Measurements from ENCODE around the gene RALGAPA2. TPM values are rescaled to one million over a fixed set of nuclear protein-coding genes. Genes with fewer than 3 reads are reported as not detected.

The RALGAPA2 gene
- total RNA-seq, 1 experiment from 2014 or later: 10.8 TPM

DNA sequence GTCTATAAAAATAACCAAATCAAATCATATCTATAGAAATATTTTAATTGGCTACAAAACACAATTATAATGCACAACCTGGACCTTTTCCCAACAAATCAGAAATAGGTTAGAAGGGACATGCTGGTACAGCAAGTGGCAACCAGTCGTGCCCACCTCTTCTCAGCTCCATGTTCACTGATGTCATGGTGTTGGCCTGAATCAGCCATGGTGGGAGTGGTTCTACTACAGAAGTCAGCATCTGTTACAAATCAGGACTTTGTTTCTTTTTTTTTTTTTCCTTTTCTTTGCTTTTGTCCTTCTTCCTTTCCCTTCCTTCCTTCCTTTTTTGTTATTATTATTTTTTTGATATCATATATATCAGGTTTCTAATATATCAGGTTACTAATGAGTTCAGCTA lies 91.2 kb downstream of the RALGAPA2 start:
- DNase-seq (ENCODE audit: low read depth, low spot score) (no peak), ATAC-seq (no peak)
- Histone ChIP-seq H3K36me3 (ENCODE audit: control insufficient read depth in 1 of 2, insufficient read depth in 2 of 2, low read length in 2 of 2) (no peaks in the 10 kb centered on the region), H3K4me2 (ENCODE audit: low read length) (no peak overlapping the region), H3K79me2 (ENCODE audit: insufficient read depth, low read length) (no peaks in the 10 kb centered on the region), H3K9me3 (ENCODE audit: control insufficient read depth in 1 of 2, insufficient read depth in 1 of 2, low read depth in 1 of 2, low read length in 2 of 2) (no peaks in the 10 kb centered on the region), H4K20me1 (ENCODE audit: insufficient read depth) (no peaks in the 10 kb centered on the region), H3K4me3 (replicated peaks in 1 of 2; ENCODE audit: low read depth in 1 of 2, low read length in 2 of 2) (no peak overlapping the region), H3K27me3 (ENCODE audit: insufficient read depth, low read length) (no peaks in the 10 kb centered on the region), H3K27ac (ENCODE audit: low read depth, low read length) (no peak overlapping the region), H3K4me1 (ENCODE audit: control insufficient read depth in 1 of 2, insufficient read depth in 2 of 2, low read length in 2 of 2) (no peaks in the 10 kb centered on the region), H2AFZ (ENCODE audit: low read depth, low read length, poor library complexity, severe bottlenecking) (no peak overlapping the region), H3K9ac (ENCODE audit: low read length) (no peak overlapping the region), H3K9me2 (ENCODE audit: insufficient read depth) (no peaks in the 10 kb centered on the region)
- intact Hi-C loops (cut with micrococcal nuclease): no loop called here
- no TSS peak for BruUV-seq (replicated peaks)
- ChIA-PET CTCF (no interaction called here), POLR2A (no interaction called here), RAD21 (ENCODE audit: low non-redundant PET in 1 of 2, low total read pairs in 2 of 2, uncharacterized antibody in 2 of 2, unreplicated experiment in 2 of 2) (no interaction called here)
- TF ChIP-seq RAD21 (IDR thresholded peaks at IDR 0.05; ENCODE audit: low read depth): no peak
- no peak for TF ChIP-seq EZH2phosphoT487 (IDR thresholded peaks at IDR 0.05; ENCODE audit: borderline replicate concordance)

- H3K36me3 ChIP-seq (ENCODE audit: control insufficient read depth in 1 of 2, insufficient read depth in 2 of 2, low read length in 2 of 2): no peaks in the 10 kb centered on the region
- no peaks in the 10 kb centered on the region for H4K20me1 ChIP-seq (ENCODE audit: insufficient read depth)
- H3K9me3 ChIP-seq (ENCODE audit: control insufficient read depth in 1 of 2, insufficient read depth in 1 of 2, low read depth in 1 of 2, low read length in 2 of 2): no peaks in the 10 kb centered on the region
- BruUV-seq (replicated peaks): no TSS peak
- DNase-seq (ENCODE audit: low read depth, low spot score): no peak
- RAD21 ChIA-PET (ENCODE audit: low non-redundant PET in 1 of 2, low total read pairs in 2 of 2, uncharacterized antibody in 2 of 2, unreplicated experiment in 2 of 2): no interaction called here
- no peak for TF ChIP-seq MAX (IDR thresholded peaks at IDR 0.05)
- no peak for TF ChIP-seq EZH2phosphoT487 (IDR thresholded peaks at IDR 0.05; ENCODE audit: borderline replicate concordance)
- TF ChIP-seq YY1 (IDR thresholded peaks at IDR 0.05; ENCODE audit: extremely low read depth, insufficient replicate concordance, low read depth, low read length): no peak
- no peak for TF ChIP-seq ATF3 (IDR thresholded peaks at IDR 0.05)
- TF ChIP-seq CBX3 (IDR thresholded peaks at IDR 0.05; ENCODE audit: low read depth): no peak
- TF ChIP-seq, protein P1, sequence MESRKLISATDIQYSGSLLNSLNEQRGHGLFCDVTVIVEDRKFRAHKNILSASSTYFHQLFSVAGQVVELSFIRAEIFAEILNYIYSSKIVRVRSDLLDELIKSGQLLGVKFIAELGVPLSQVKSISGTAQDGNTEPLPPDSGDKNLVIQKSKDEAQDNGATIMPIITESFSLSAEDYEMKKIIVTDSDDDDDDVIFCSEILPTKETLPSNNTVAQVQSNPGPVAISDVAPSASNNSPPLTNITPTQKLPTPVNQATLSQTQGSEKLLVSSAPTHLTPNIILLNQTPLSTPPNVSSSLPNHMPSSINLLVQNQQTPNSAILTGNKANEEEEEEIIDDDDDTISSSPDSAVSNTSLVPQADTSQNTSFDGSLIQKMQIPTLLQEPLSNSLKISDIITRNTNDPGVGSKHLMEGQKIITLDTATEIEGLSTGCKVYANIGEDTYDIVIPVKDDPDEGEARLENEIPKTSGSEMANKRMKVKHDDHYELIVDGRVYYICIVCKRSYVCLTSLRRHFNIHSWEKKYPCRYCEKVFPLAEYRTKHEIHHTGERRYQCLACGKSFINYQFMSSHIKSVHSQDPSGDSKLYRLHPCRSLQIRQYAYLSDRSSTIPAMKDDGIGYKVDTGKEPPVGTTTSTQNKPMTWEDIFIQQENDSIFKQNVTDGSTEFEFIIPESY (IDR thresholded peaks at IDR 0.05; ENCODE audit: extremely low read depth, insufficient replicate concordance, low read length): no peak
- no peak for TF ChIP-seq CEBPB (IDR thresholded peaks at IDR 0.05; ENCODE audit: low read depth)
- H3K27me3 ChIP-seq (ENCODE audit: insufficient read depth, low read length): no peaks in the 10 kb centered on the region
- H3K9me2 ChIP-seq (ENCODE audit: insufficient read depth): no peaks in the 10 kb centered on the region
- H3K79me2 ChIP-seq (ENCODE audit: insufficient read depth, low read length): no peaks in the 10 kb centered on the region
- H3K9ac ChIP-seq (ENCODE audit: low read length): no peak overlapping the region
- H3K4me1 ChIP-seq (ENCODE audit: control insufficient read depth in 1 of 2, insufficient read depth in 2 of 2, low read length in 2 of 2): no peaks in the 10 kb centered on the region
- H3K4me3 ChIP-seq (replicated peaks in 1 of 2; ENCODE audit: low read depth in 1 of 2, low read length in 2 of 2): no peak overlapping the region
- no peak for ATAC-seq
- no peak overlapping the region for H3K27ac ChIP-seq (ENCODE audit: low read depth, low read length)
- H3K4me2 ChIP-seq (ENCODE audit: low read length): no peak overlapping the region
- intact Hi-C loops (cut with micrococcal nuclease): no loop called here
- no peak overlapping the region for H2AFZ ChIP-seq (ENCODE audit: low read depth, low read length, poor library complexity, severe bottlenecking)
- CTCF ChIA-PET: no interaction called here
- POLR2A ChIA-PET: no interaction called here
Observed at GRCh38 chr20:20614391-20614790, 98.1 kb downstream of the RALGAPA2 start.

Data from HCT116 (cell line).